SH-SY5Y (cell line): ENCODE data around the gene LAMA3.

ENCODE experiments used
- GATA2 ChIP-seq: IDR thresholded peaks from 2 replicates; pipeline ENCODE4 v1.6.1; 2011; ENCODE audit warnings: mild to moderate bottlenecking, low read depth, low read length
- GATA3 ChIP-seq: IDR thresholded peaks from 2 replicates; pipeline ENCODE4 v1.6.1; 2011; ENCODE audit warnings: low read depth, mild to moderate bottlenecking, low read length, moderate library complexity

The LAMA3 gene

GRCh38 chr18:23819001-23819400 is 129.7 kb downstream of the LAMA3 start:
- no peak for TF ChIP-seq GATA2
- TF ChIP-seq GATA3, result no peak

DNA sequence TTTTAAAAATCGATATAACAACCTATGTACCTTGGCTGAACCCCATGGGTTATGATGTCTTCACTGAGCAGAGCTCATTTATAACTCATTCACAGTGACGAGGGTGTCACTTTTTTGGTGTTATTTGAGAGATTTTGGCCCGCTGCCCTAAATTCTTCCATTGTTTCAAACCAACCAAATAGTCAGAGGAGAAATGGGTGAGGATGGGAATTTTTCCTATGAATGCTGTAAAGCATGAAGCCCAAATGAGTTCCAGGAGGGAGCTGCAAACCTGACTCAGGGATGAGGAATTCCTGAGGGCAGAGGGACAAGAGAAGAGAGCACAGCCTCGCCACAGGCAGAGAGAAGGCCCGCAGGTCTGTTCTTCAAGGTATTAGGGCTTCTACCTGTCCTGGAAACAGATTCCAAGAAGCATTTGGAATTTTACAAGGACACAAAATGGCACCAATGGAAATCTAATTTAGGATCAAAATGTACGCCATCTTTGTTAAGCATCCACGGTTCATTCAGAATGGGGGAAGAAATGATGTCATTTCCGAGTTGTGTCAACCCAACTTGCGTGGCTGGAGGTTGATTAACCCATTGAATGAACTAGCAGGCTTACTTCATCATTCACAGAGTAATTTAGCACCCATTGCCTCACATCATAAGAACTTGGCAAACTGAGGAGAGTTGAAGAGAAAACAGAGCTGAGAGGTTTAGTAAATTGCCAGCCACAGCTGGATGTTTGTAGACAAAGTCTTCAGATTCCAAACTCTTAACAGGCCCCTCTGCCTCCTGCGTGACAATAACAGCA is 133.5 kb downstream of the LAMA3 start:
- TF ChIP-seq GATA2 (no peak), GATA3 (no peak)

DNA sequence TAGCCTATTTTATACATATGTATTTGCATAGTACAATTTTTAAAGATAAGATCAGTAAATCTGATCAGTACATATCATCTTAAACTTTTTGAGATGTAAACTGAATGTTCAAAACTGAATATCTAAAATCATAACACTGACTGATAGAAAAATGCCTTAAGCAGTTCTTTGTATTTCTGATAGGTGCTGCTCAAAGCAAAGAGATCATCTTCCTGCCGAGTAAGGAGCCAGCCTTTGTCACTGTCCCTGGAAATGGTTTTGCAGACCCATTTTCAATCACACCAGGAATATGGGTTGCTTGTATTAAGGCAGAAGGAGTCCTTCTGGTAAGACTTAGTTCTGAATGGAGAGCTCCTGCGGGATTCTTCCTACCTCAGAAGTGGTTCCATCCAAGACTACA is 135.0 kb downstream of the LAMA3 start:
- no peak for TF ChIP-seq GATA2
- no peak for TF ChIP-seq GATA3

- TF ChIP-seq GATA3, result no peak
- no peak for TF ChIP-seq GATA2
Measured at GRCh38 chr18:23824669-23825068, 135.4 kb downstream of the LAMA3 start.

- TF ChIP-seq GATA3, result no peak
- no peak for TF ChIP-seq GATA2
Measured at GRCh38 chr18:23825496-23825895, 136.2 kb downstream of the LAMA3 start.

GRCh38 chr18:23825978-23826405 is 136.7 kb downstream of the LAMA3 start:
- no peak for TF ChIP-seq GATA2
- TF ChIP-seq GATA3, result no peak

DNA sequence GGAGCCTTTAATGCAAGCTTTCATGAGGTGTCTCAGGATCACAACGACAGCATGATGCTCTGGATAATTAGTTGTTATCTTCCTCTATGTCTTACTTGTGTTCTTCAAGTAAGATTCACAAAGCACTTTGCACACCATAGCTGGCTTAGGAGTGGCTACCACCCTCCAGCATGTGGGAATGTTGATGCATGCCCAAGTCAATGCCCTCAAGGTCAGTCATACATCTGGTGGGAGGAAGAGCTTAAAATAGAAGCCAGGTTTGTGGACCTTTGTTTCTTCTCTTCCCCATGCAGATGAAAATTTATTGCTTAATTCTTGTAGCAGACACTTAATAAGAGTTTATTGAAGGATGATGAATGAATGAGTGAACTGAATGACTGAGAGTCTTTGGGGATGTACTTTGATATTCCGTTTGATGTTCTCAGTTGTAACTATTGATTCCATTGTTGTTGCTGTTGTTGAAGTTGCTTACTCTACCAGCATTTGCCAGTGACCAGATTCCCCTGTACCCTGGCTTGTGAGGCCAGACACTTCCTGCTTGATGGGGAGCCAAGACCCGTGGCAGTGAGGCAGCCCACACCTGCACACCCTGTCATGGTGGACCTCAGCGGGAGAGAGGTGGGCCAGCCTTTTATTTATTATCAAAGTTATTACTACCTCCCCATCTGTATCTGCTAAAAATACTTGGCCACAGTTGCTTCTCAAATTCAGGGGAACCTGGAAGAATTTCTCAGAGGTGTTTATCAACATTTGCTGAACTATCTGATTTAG is 137.8 kb downstream of the LAMA3 start:
- TF ChIP-seq GATA3 (no peak), GATA2 (no peak)

DNA sequence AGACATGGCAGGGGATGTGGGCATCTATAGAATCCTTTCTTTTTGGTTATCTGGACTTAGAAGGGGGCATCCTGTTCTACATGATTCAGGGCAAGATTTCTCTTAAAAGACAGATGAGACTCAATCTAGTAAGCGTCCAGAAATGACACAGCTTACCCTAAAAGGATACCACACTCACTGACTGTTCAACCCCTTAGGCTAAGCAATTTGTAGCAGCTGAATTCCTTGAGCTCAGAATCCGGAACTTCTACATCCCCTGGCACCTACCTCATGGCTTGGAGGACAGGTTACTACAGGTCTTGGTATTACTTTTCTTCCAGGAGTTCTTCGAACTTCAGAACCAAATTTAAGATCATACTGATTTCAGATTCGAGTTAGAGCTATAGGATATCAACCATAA is 138.4 kb downstream of the LAMA3 start:
- TF ChIP-seq GATA3, result no peak
- TF ChIP-seq GATA2, result no peak

- TF ChIP-seq GATA3 (no peak), GATA2 (no peak)
Measured at GRCh38 chr18:23828426-23828825, 139.2 kb downstream of the LAMA3 start.

- TF ChIP-seq GATA2 (no peak), GATA3 (no peak)
Measured at GRCh38 chr18:23832911-23833310, 143.7 kb downstream of the LAMA3 start.

DNA sequence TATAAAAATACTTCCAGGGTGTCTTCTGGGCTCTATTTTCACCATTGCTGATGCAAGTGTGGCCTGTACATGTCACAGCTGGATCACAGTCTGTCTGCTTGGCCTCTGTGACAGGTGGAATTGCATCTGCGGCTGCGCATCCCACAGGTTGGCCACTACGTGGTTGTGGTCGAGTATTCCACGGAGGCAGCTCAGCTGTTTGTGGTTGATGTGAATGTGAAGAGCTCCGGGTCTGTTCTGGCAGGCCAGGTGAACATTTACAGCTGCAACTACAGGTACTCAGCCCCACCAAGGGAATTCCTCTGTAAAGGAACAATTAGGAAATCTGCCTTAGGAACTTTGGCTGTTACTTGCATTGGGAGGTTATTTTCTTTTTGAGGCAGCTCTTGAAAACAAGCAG is 144.5 kb downstream of the LAMA3 start:
- TF ChIP-seq GATA2 (no peak), GATA3 (no peak)

DNA sequence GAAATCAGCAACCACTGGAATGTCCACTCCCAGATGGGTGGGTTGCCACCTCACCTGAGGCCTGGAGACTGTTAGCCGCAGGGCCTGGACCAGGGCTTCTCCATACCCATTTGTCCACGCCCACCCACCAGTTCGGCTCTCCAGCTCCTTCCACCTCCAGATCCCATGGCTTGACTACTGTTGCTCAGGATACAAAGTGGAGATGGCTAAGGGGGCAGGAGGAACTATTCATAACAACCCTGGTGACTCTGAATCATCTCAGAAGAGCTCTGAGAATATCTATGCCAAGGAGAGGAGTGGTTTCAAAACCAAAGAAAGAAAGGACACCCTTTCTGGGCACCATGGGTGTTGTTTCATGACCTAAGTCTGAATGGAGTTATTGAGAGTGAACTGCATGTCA is 145.8 kb downstream of the LAMA3 start:
- TF ChIP-seq GATA2 (no peak), GATA3 (no peak)

DNA sequence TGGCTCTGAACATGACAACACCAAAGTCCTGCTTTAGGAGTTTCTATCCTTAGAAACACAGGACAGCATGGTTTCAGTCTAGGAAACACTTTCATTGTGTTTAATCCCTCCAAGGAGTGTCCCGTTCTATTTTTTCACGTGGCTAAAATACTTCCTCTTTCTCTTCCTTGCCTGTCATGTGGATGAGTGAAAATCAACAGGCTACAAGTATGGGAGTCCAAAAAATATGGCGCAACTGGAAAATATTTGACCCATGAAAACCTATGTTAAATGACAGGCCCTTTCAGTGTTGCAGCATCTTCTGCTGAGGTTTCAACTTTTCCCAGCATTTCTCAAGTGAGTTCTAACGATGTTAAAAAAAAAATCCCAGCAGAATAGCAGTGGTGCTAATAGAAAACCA is 146.3 kb downstream of the LAMA3 start:
- no peak for TF ChIP-seq GATA3

- TF ChIP-seq GATA3 (no peak), GATA2 (no peak)
Measured at GRCh38 chr18:23837591-23837990, 148.3 kb downstream of the LAMA3 start.

DNA sequence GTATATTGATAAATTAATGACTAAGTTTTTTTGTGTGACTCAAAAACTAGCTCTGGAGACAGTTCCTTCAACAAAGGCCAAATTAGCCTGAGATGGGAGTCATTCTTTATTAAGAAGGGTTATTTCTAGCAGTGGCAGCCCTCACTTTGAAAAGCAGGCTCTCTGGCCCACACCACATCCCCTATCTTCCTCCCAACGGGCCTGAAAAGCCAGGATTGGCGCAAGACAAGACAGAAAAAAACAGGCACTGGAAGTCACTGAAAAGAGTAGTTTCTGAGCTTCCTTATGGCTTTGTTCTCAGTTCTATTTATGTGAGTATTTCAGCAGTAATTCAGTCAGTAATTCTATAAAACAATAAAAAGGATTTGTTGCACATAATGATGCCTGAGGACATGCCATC is 149.0 kb downstream of the LAMA3 start:
- TF ChIP-seq GATA2 (no peak), GATA3 (no peak)
